Measurements from ENCODE around the gene CCDC70. TPM values are rescaled to one million over a fixed set of nuclear protein-coding genes. Genes with fewer than 3 reads are reported as not detected.

CCDC70 gene
- total and polyA plus RNA-seq, 2 of the 8 experiments (the other 6 are each of a cell fraction or from before 2014, with no cell fraction given) = not detected

DNA sequence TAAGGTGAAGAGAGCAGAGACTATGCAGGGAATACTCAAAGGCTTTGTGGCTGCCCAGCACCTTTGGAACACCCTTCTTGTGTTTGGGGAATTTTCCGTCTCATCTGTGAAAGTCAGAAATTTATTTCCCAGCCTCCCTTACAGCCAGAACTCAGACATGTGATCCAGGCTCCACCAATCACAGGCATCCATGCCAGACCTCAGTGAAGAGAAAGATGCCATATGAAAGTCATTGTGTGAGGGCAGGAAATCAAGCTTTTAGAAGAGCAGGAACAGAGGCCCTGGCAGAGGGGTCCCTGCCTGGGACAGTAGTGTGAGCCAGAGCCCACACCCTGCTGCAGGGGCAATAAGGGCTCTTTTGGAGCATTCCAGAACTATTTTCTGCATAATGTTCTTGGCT is 12.1 kb downstream of the CCDC70 start:
- no peak overlapping the region for H3K56ac ChIP-seq (replicated peaks; ENCODE audit: insufficient read length, low read depth, low read length)
- no peak overlapping the region for H3K9ac ChIP-seq (replicated peaks in 1 of 4; ENCODE audit: extremely low read depth in 1 of 4, low read depth in 3 of 4, low read length in 3 of 4)
- H3K9me3 ChIP-seq (ENCODE audit: insufficient read depth in 2 of 2, low read depth in 1 of 2, low read length in 1 of 2) = no peaks in the 10 kb centered on the region
- H3K23ac ChIP-seq (ENCODE audit: insufficient read length) = no peak overlapping the region
- no peak overlapping the region for H2BK15ac ChIP-seq (ENCODE audit: low read length)
- no peak overlapping the region for H3K18ac ChIP-seq (ENCODE audit: extremely low read depth, low read length)
- no peak overlapping the region for H4K5ac ChIP-seq (ENCODE audit: insufficient read length, low read depth, low read length)
- FAIRE-seq (no peak), DNase-seq (ENCODE audit: low read depth in 1 of 2, low spot score in 2 of 2) (no peak)
- H2AFZ ChIP-seq (ENCODE audit: low read length) = no peak overlapping the region
- H4K91ac ChIP-seq (replicated peaks; ENCODE audit: insufficient read length, low read length) = no peak overlapping the region
- no peak overlapping the region for H3K27ac ChIP-seq (ENCODE audit: low read depth, low read length)
- no peak overlapping the region for H3K4ac ChIP-seq (replicated peaks; ENCODE audit: insufficient read length, low read depth, low read length)
- no peak overlapping the region for H4K8ac ChIP-seq (ENCODE audit: extremely low read depth, insufficient read depth, low read length)
- no peak overlapping the region for H2BK20ac ChIP-seq (ENCODE audit: low read length)
- ChIA-PET CTCF (ENCODE audit: partially characterized antibody) (interaction anchor here (1.0 to 1.4 kb wide), 3 partner anchors 9 to 254 kb away, joined by 3 read pairs; no protein-coding TSS in a partner anchor), POLR2A (ENCODE audit: partially characterized antibody) (no interaction called here)
- TF ChIP-seq SIX5 (IDR thresholded peaks at IDR 0.05; ENCODE audit: low read depth, low read length) = no peak
- no peak for TF ChIP-seq SAP30 (IDR thresholded peaks at IDR 0.05; ENCODE audit: insufficient read depth, insufficient replicate concordance, low read length)
- TF ChIP-seq JUN (IDR thresholded peaks at IDR 0.05; ENCODE audit: low read depth, low read length) = no peak
- TF ChIP-seq RBBP5 (IDR thresholded peaks at IDR 0.05; ENCODE audit: borderline replicate concordance, low read depth, low read length) = no peak
- TF ChIP-seq SP2 (IDR thresholded peaks at IDR 0.05; ENCODE audit: low read length) = no peak
- TF ChIP-seq TCF12 (IDR thresholded peaks at IDR 0.05; ENCODE audit: low read depth, low read length) = no peak
- TF ChIP-seq, protein P1, sequence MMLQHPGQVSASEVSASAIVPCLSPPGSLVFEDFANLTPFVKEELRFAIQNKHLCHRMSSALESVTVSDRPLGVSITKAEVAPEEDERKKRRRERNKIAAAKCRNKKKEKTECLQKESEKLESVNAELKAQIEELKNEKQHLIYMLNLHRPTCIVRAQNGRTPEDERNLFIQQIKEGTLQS (IDR thresholded peaks at IDR 0.05; ENCODE audit: insufficient read depth, low read depth, low read length) = no peak
- TF ChIP-seq CBX8 (IDR thresholded peaks at IDR 0.05; ENCODE audit: borderline replicate concordance, low read depth, low read length) = no peak
- no peak for TF ChIP-seq POLR2A (IDR thresholded peaks at IDR 0.05; ENCODE audit: control extremely low read depth in 1 of 2, low read depth in 2 of 2, low read length in 2 of 2)
- no peaks in the 10 kb centered on the region for H3K4me1 ChIP-seq (replicated peaks in 1 of 4; ENCODE audit: control insufficient read depth in 3 of 4, insufficient read depth in 4 of 4, low read length in 3 of 4)
- no peak overlapping the region for H3K4me3 ChIP-seq (ENCODE audit: extremely low read depth in 1 of 4, insufficient read depth in 2 of 4, low read depth in 3 of 4, low read length in 4 of 4)
- H3K27me3 ChIP-seq (replicated peaks in 1 of 4; ENCODE audit: control insufficient read depth in 3 of 4, extremely low read depth in 1 of 4, insufficient read depth in 3 of 4, low read length in 3 of 4) = no peaks in the 10 kb centered on the region; a peak in 1 of 7 replicates
- H2BK12ac ChIP-seq (ENCODE audit: low read depth, low read length) = no peak overlapping the region
- H3K79me2 ChIP-seq (ENCODE audit: control insufficient read depth in 1 of 2, insufficient read depth in 2 of 2, low read length in 2 of 2) = no peaks in the 10 kb centered on the region
- no peak overlapping the region for H3K14ac ChIP-seq (ENCODE audit: insufficient read length)
- H4K20me1 ChIP-seq (replicated peaks in 1 of 2; ENCODE audit: control insufficient read depth in 1 of 2, insufficient read depth in 2 of 2, low read length in 2 of 2) = no peaks in the 10 kb centered on the region
- no peaks in the 10 kb centered on the region; the same call in 1 of the 2 replicates for H3K23me2 ChIP-seq (ENCODE audit: low read depth, low read length)
- no peaks in the 10 kb centered on the region for H3K36me3 ChIP-seq (ENCODE audit: control insufficient read depth in 2 of 4, insufficient read depth in 4 of 4, low read length in 3 of 4)
- no peak overlapping the region for H2AK5ac ChIP-seq (ENCODE audit: low read depth, low read length)
- no peaks in the 10 kb centered on the region for H3K79me1 ChIP-seq (ENCODE audit: low read depth, low read length)
- no peak overlapping the region for H2BK5ac ChIP-seq (ENCODE audit: low read depth, low read length)
- WGBS, 2 experiments (ENCODE audit: extremely low coverage in 1 of 2, insufficient coverage in 1 of 2, insufficient read length in 1 of 2, insufficient replicate concordance in 2 of 2, low coverage in 1 of 2, low lambda C conversion rate in 2 of 2, missing lambda C conversion rate in 1 of 2) = 89% methylated on average over 1 of the region's 1 CpG; no CpG with 5 or more reads in 1 of the 2 experiments
- no peak overlapping the region for H3K4me2 ChIP-seq (ENCODE audit: insufficient read depth in 1 of 2, low read depth in 2 of 2, low read length in 2 of 2)
- no peak overlapping the region for H2BK120ac ChIP-seq (replicated peaks; ENCODE audit: low read depth, low read length)

Data from H1 (cell line).